22Rv1 (cell line): Measurements from ENCODE around the gene JAGN1.
"Not testable (repeated sequence)": the region's sequence is repeated elsewhere in the genome, so short reads cannot be mapped to it uniquely, and the experiment has no call there.

ENCODE experiments used
- ZFX ChIP-seq: fragments of 450-650 bp; IDR thresholded peaks from 2 replicates; pipeline ENCODE4 v1.6.1; 2017; ENCODE audit warnings: antibody characterized with exemption, borderline replicate concordance
- TF ChIP-seq, protein P1 (sequence below): fragments of 450-650 bp; IDR thresholded peaks from 2 replicates; pipeline ENCODE4 v1.5.1; 2017; ENCODE audit warnings: mild to moderate bottlenecking

DNA sequence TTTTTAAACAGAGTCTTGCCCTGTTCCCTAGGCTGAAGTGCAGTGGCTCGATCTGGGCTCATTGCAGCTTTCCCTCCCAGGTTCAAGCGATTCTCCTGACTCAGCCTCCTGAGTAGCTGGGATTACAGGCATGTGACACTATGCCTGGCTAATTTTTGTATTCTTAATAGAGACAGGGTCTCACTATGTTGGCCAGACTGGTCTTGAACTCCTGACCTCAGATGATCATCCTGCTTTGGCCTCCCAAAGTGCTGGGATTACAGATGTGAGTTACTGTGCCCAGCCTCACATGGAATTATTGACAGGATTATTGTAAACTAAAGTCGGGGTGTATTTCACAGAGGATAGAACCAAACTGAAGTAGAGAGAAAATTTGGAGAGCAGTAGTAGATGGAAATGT, 5.3 kb downstream of the JAGN1 start:
- TF ChIP-seq, protein P1, sequence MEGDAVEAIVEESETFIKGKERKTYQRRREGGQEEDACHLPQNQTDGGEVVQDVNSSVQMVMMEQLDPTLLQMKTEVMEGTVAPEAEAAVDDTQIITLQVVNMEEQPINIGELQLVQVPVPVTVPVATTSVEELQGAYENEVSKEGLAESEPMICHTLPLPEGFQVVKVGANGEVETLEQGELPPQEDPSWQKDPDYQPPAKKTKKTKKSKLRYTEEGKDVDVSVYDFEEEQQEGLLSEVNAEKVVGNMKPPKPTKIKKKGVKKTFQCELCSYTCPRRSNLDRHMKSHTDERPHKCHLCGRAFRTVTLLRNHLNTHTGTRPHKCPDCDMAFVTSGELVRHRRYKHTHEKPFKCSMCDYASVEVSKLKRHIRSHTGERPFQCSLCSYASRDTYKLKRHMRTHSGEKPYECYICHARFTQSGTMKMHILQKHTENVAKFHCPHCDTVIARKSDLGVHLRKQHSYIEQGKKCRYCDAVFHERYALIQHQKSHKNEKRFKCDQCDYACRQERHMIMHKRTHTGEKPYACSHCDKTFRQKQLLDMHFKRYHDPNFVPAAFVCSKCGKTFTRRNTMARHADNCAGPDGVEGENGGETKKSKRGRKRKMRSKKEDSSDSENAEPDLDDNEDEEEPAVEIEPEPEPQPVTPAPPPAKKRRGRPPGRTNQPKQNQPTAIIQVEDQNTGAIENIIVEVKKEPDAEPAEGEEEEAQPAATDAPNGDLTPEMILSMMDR, result not testable (repeated sequence)
- TF ChIP-seq ZFX, result not testable (repeated sequence)
